CD14-positive monocyte (primary cell): Measurements from ENCODE around the gene SCARB1. TPM values are rescaled to one million over a fixed set of nuclear protein-coding genes. Genes with fewer than 3 reads are reported as not detected.

Source experiments
- DNase-seq, 3 donors: peaks; one replicate each; pipeline ENCODE4 v3.0.0-alpha.2; 2011 to 2022
- H2AFZ ChIP-seq: 2 replicates; pipeline ENCODE4 v1.6.0; 2012; ENCODE audit warnings: mild to moderate bottlenecking, low read depth, low read length, inconsistent platforms; ENCODE audit not compliant: insufficient read depth, poor library complexity, severe bottlenecking
- H3K27ac ChIP-seq, 2 donors: 1 replicate in 1 of 2; 2 replicates in 1 of 2; pipeline ENCODE4 v1.5.1; 2012 to 2013; ENCODE audit warnings: low read length in 2 of 2, control low read depth in 1 of 2, inconsistent platforms in 1 of 2, low read depth in 1 of 2, mild to moderate bottlenecking in 1 of 2
- H3K27me3 ChIP-seq, 2 donors: one replicate each; pipeline versions ENCODE4 v1.6.0 to v1.6.1; 2011 to 2013; ENCODE audit warnings: low read length in 2 of 2; ENCODE audit not compliant: control insufficient read depth in 2 of 2, insufficient read depth in 2 of 2
- H3K36me3 ChIP-seq, 2 donors: replicated peaks in 1 of 2; 1 replicate in 1 of 2; 2 replicates in 1 of 2; pipeline versions ENCODE4 v1.5.1 to v1.6.1; 2012 to 2013; ENCODE audit warnings: low read length in 2 of 2, control low read depth in 1 of 2, inconsistent platforms in 1 of 2, mild to moderate bottlenecking in 1 of 2; ENCODE audit not compliant: insufficient read depth in 2 of 2, control insufficient read depth in 1 of 2
- H3K4me1 ChIP-seq, 2 donors: 1 replicate in 1 of 2; 2 replicates in 1 of 2; pipeline versions ENCODE4 v1.5.1 to v1.6.1; 2012 to 2013; ENCODE audit warnings: low read length in 2 of 2, control low read depth in 1 of 2, inconsistent platforms in 1 of 2, mild to moderate bottlenecking in 1 of 2, moderate library complexity in 1 of 2; ENCODE audit not compliant: insufficient read depth in 2 of 2, control insufficient read depth in 1 of 2
- H3K4me2 ChIP-seq: replicated peaks from 2 replicates; pipeline ENCODE3; 2012; ENCODE audit warnings: low read length, moderate library complexity, mild to moderate bottlenecking; ENCODE audit not compliant: poor library complexity, severe bottlenecking; ENCODE audit errors: extremely low read depth
- H3K4me3 ChIP-seq, 3 experiments: fragments of 200-600 bp in 1 of 3; sonication (generic) in 1 of 3; replicated peaks in 1 of 3; 1 replicate in 2 of 3; 2 replicates in 1 of 3; pipeline ENCODE4 v1.5.1; 2011 to 2013; ENCODE audit warnings: low read length in 3 of 3, mild to moderate bottlenecking in 3 of 3, control low read depth in 2 of 3, low read depth in 2 of 3, inconsistent platforms in 1 of 3, moderate library complexity in 1 of 3
- H3K79me2 ChIP-seq: 2 replicates; pipeline ENCODE4 v1.6.0; 2012; ENCODE audit warnings: mild to moderate bottlenecking, control low read depth, inconsistent platforms, low read length, moderate library complexity; ENCODE audit not compliant: insufficient read depth
- H3K9ac ChIP-seq: 2 replicates; pipeline ENCODE4 v1.6.0; 2017; ENCODE audit warnings: low read length, mild to moderate bottlenecking; ENCODE audit not compliant: insufficient read depth, poor library complexity, severe bottlenecking
- H3K9me3 ChIP-seq, 2 donors: replicated peaks in 1 of 2; 1 replicate in 1 of 2; 2 replicates in 1 of 2; pipeline versions ENCODE4 v1.5.1 to v1.6.1; 2012 to 2013; ENCODE audit warnings: low read length in 2 of 2, control low read depth in 1 of 2; ENCODE audit not compliant: control insufficient read depth in 1 of 2, insufficient read depth in 1 of 2
- H4K20me1 ChIP-seq: 2 replicates; pipeline ENCODE4 v1.6.0; 2012; ENCODE audit warnings: mild to moderate bottlenecking, low read length, control low read depth, moderate library complexity; ENCODE audit not compliant: insufficient read depth
- H3K27ac Mint-ChIP-seq, 7 donors: one replicate each; pipeline ENCODE4 v1.8.0; 2020; ENCODE audit warnings: mild to moderate bottlenecking in 7 of 7, mixed read lengths in 7 of 7, moderate library complexity in 6 of 7, inconsistent platforms in 2 of 7
- H3K27me3 Mint-ChIP-seq, 3 donors: one replicate each; pipeline ENCODE4 v1.8.0; 2021 to 2022; ENCODE audit warnings: low read depth in 3 of 3, mild to moderate bottlenecking in 3 of 3, mixed read lengths in 3 of 3, moderate library complexity in 3 of 3, inconsistent platforms in 1 of 3
- H3K36me3 Mint-ChIP-seq, 2 donors: one replicate each; pipeline ENCODE4 v1.8.0; 2020; ENCODE audit warnings: mixed read lengths in 2 of 2, inconsistent platforms in 1 of 2, mild to moderate bottlenecking in 1 of 2
- H3K4me1 Mint-ChIP-seq: one replicate; pipeline ENCODE4 v1.8.0; 2020; ENCODE audit warnings: mild to moderate bottlenecking, mixed read lengths
- H3K4me3 Mint-ChIP-seq, 2 donors: one replicate each; pipeline ENCODE4 v1.8.0; 2020; ENCODE audit warnings: mild to moderate bottlenecking in 2 of 2, mixed read lengths in 2 of 2, moderate library complexity in 1 of 2
- H3K9me3 Mint-ChIP-seq, 7 donors: one replicate each; pipeline ENCODE4 v1.8.0; 2020 to 2022; ENCODE audit warnings: mixed read lengths in 7 of 7, mild to moderate bottlenecking in 6 of 7, moderate library complexity in 6 of 7, inconsistent platforms in 2 of 7
- CTCF ChIP-seq: fragments of 200-600 bp; IDR thresholded peaks from one replicate; pipeline ENCODE4 v1.8.0; 2022; ENCODE audit warnings: antibody characterized with exemption, mild to moderate bottlenecking
- WGBS: methylation state at CpG from one replicate; pipeline ENCODE4 v1.1.5; 2013; ENCODE audit warnings: missing lambda C conversion rate; ENCODE audit not compliant: insufficient coverage; 5-methylcytosine and 5-hydroxymethylcytosine counted together
- intact Hi-C, 2 donors: fragments of 100-400 bp; cut with micrococcal nuclease; formaldehyde crosslinking; loops; one replicate each; pipeline versions ENCODE4 v1.15.0 to v1.15.1; 2023
- polyA plus RNA-seq, 3 donors: library from polyadenylated mRNA; depleted of rRNA in 1 of 3; unstranded in 2 of 3; stranded (reverse) in 1 of 3; fragments of 300-500 nt in 2 of 3; fragments of >200 nt in 1 of 3; fragmentation: Illumina TruSeq in 2 of 3; gene quantifications; 1 replicate in 2 of 3; 2 replicates in 1 of 3; pipeline ENCODE4 v1.2.3, GENCODE V29; 2012 to 2021

Gene SCARB1
- polyA plus RNA-seq, 3 donors: 13.1 to 34.3 (median 15.2) TPM

DNA sequence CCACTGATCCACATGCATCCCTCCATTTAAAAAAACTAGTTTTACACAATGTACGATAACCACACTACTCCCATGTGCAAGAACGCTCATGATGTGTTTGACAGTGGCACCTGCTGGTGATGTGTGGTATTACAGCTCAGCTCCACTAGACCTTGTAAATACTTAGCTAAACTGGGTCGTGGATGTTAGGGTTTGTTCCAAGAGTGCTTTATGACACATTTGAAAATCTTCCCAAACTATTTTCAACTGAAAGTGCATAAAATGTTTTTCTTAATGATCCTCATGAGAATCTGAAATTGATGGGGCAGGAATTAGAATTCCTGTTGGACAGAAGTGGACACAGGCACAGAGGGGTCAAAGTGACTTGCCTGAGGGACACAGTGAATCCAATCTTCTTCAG lies 99.2 kb downstream of the SCARB1 start:
- H2AFZ ChIP-seq: no peak overlapping the region
- H3K36me3 ChIP-seq: no peaks in the 10 kb centered on the region
- Mint-ChIP-seq H3K36me3 (peaks cover 5 to 7% of the 10 kb centered on the region in 2 donors), H3K4me3 (no peak overlapping the region), H3K27me3 (peaks cover 0 to 14% (median 0%) of the 10 kb centered on the region in 3 donors), H3K4me1 (peaks cover 94% of the 10 kb centered on the region), H3K9me3 (peaks cover 0 to 18% (median 11%) of the 10 kb centered on the region in 7 donors), H3K27ac (peak overlapping the region; percentile 24 to 95 (median 84))
- no peak overlapping the region for H3K4me2 ChIP-seq
- peak overlapping the region in 1 of 2 donors; percentile 82 for H3K27ac ChIP-seq
- no peaks in the 10 kb centered on the region for H4K20me1 ChIP-seq
- peak; percentile 94 for TF ChIP-seq CTCF
- H3K4me1 ChIP-seq: peaks cover 93 to 95% of the 10 kb centered on the region in 2 donors
- H3K9ac ChIP-seq: no peak overlapping the region
- no peaks in the 10 kb centered on the region for H3K79me2 ChIP-seq
- DNase-seq: peak; percentile 73 to 81 (median 74)
- peaks cover 4 to 11% of the 10 kb centered on the region in 2 donors for H3K9me3 ChIP-seq
- intact Hi-C loops: loop anchor here (1.0 to 5.0 kb wide), 2 partner anchors 37 to 51 kb away; no protein-coding TSS in a partner anchor
- no CpG with 5 or more reads among the region's 3 CpGs for WGBS
- H3K4me3 ChIP-seq: no peak overlapping the region
- no peaks in the 10 kb centered on the region for H3K27me3 ChIP-seq

GRCh38 chr12:124763594-124763979 lies 100.1 kb downstream of the SCARB1 start:
- H3K4me1 ChIP-seq: peaks cover 93 to 95% of the 10 kb centered on the region in 2 donors
- no peak for DNase-seq

More at GRCh38 chr12:124763594-124763979, 100.1 kb downstream of the SCARB1 start:
- Mint-ChIP-seq H3K4me3 (no peak overlapping the region), H3K36me3 (peaks cover 5 to 9% of the 10 kb centered on the region in 2 donors), H3K4me1 (peaks cover 95% of the 10 kb centered on the region), H3K27ac (peak overlapping the region in 6 of 7 donors; percentile 25 to 95 (median 86)), H3K9me3 (peaks cover 0 to 18% (median 11%) of the 10 kb centered on the region in 7 donors), H3K27me3 (peaks cover 0 to 15% (median 0%) of the 10 kb centered on the region in 3 donors)
- H3K27ac ChIP-seq: peak overlapping the region in 1 of 2 donors; percentile 1
- peaks cover 4 to 11% of the 10 kb centered on the region in 2 donors for H3K9me3 ChIP-seq
- intact Hi-C loops: loop anchor here in 1 of 2 donors (5.0 kb wide), 1 partner anchor 36 kb away; no protein-coding TSS in a partner anchor
- no peaks in the 10 kb centered on the region for H3K79me2 ChIP-seq
- no peaks in the 10 kb centered on the region for H4K20me1 ChIP-seq
- no peak for TF ChIP-seq CTCF
- no peaks in the 10 kb centered on the region for H3K36me3 ChIP-seq
- WGBS: no CpG with 5 or more reads among the region's 5 CpGs
- no peaks in the 10 kb centered on the region for H3K27me3 ChIP-seq
- no peak overlapping the region for H3K4me3 ChIP-seq
- no peak overlapping the region for H3K9ac ChIP-seq
- no peak overlapping the region for H3K4me2 ChIP-seq
- H2AFZ ChIP-seq: no peak overlapping the region
